OCI-M2 (cell line): Measurements from ENCODE around the gene NFXL1.

Source experiments
- DNase-seq: peaks from one replicate; lab custom pipeline; 2025; ENCODE audit not compliant: unreplicated experiment; lab: John Stamatoyannopoulos, UW

NFXL1 gene

DNA sequence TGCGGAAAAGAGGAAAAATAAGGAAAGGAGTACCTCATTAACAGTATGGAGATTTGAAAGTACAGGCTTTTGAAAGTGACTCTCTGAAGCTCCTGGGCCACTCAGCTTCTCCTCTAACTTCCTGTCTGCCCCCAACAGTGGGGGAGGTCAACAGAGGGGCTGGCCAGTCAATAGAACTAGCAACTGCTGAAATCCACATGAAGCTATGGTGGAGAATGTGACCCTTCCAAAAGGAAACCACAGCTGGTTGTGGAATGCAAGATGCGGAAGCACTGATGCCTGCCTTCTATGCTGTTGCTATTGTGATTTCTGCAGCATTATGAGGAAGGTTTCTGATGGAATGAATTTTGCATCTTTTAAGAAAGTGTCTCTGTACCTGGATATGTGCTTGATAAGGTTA lies 78.9 kb downstream of the NFXL1 start:
- DNase-seq = no peak

DNA sequence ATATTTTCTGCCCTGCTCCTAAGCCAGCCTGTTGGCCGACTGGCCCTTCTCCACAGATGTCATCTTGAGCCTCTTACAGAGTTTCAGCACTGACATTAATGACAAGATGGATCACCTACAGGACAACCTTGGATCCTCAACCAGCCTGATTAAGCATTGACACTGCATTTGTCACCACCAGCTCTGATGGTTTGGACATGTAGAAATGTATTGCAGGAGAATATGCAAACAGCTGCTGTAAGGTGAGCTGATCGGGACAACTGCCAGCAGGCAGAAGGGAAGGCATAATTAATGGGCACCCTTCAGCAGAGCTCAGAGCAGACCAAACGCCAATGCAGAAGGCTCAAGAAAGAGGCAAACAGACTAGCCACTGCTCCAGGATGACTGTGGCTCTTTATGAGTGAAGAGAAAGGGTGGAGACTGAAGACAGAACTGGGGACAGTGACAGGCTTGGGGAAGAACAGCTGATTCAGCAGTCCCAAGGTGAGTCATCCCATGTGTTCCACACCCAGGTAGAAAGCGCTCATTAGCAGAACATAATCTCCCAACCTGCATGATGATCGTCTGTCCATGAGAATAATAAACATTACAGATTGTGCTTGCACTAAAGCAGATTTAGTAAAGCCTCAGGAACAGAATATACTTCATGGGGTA lies 83.2 kb downstream of the NFXL1 start:
- no peak for DNase-seq

DNA sequence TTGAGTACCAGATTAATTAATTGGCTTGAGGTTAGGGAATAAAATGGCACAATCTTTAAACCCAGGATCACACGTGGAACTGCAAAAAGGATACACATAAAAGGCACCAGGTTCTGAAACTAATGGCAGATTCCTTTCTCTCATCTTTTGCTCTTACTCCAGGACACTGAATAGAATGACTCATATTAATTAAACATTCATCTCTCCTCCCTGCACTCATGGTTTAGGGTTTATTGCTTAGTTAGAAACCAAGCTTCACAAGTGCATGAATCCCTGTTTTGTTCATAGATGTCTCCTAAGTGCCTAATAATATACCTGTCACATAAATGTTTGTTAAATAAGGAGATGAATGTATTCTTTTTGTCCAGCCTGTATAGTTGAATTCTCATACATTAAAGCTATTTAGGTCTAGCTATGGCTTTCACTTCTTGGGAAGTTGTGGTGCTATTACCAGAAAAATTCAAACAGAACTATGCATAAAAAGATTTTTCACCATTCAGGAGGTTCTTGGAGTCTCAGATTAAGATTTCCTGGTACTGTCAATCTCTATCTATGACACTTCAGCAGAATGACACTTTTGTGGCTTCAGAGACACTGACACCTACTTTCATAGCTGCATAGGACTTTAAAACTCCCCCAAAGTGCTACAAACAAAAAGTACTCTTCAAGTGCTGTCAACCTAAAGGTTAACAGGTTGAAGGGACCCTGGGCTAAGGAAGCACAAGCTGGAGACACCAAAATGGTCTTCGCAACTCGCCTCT lies 83.9 kb downstream of the NFXL1 start:
- DNase-seq = no peak

DNA sequence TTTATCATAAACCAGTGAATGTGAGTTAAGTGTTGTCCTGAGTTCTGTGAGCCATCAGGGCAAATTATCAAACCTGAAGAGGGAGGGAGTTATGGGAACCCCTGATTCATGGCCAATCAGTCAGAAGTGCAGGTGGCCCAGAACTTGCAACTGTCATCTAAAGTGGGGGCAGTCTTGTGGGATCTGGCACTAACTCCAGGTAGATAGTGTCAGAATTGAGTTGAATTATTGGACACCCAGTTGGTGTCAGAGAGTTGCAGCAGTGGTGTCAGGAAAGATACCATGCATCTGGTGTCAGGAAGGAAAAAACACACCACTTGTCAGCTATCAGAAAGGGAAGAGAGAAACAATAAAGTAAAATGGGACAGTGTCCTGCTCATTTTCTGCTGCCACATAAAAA lies 84.9 kb downstream of the NFXL1 start:
- no peak for DNase-seq

DNA sequence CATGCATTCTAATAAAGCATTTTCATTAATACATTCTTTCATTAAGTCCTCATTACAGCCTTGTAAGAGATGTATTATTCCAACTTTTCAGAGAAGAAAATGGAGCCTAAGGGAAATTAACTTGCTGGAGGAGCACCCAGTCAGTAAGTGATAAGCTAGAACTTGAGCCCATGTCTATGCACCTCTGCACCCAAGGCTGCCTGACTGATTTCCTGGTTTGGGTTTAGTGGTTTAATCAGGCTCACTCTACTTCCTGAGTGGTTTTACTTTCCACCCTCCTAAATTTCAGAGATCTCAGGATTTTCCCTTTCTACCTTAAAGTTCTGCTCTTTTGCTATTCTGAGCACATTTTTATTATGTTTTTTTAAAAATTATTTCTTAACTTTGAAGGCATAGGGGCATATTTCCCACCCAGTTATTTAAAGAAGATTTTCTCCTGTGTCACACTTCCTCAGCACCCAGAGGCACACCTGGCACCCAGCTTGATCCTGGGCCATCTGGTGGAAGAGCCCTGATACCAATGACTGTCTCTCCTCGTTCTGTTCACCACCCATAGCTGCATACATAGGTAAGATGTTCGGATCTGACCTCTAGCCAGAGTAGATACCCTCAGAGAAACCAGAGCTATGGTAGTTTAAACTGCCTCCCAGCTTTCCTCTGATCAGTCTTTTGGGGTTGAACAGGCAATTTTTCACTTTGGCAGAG lies 86.9 kb downstream of the NFXL1 start:
- DNase-seq = no peak

DNA sequence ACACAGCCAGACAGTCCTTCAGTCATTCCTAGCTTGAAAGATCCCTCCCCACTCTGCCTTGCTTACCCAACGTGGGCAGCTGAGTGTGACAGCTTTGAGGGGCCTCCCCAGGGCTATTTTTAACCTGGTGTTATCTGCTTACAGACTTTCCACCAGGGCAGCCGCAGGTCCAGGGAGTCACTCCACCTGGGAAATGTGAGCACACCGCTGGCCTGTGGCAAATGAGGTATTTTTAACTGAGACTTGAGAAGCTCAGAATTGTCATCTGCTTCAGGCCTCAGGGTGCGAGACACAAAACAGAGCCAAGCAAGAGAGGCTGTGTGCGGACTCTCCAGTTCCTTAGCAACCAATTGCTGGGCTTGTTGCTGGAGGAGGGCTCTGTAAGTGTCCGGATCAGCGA lies 89.5 kb downstream of the NFXL1 start:
- DNase-seq = no peak

DNA sequence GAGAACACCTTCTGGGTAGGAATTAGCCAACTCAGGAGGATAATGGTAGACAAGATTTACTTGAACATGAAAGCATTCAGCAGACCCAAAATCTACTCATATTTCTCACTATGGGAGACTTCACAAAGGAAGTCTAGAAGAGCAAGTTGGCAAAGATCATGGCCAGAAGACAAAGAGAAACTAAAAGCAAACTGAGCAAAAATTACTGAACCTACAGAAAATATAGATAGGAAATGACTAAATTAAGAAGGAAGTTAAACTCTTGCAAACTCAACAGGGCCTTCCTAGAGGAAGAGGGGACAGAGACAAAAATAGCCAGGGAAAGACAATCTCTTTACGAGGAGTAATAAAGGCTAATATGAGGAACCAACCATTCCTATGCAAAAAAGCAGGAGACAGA lies 95.2 kb downstream of the NFXL1 start:
- no peak for DNase-seq

DNA sequence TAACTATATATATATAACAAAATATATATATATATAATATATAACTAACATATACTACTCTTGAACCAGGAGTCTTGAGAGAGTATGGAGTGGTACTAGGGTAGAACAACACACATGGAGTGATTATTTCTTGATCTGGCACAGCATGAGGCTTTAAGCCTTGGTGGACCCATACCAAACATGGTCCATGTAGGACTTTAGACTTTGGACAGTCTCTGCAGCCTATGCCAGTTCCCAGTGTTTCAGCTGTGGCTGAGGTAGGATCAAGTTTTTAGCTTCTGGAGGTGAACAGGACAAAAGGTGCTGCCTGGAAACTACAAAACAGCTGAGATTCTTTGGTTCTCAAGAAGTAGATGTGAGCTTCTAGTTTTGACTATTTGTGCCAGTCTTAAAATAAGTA lies 97.1 kb downstream of the NFXL1 start:
- no peak for DNase-seq

DNA sequence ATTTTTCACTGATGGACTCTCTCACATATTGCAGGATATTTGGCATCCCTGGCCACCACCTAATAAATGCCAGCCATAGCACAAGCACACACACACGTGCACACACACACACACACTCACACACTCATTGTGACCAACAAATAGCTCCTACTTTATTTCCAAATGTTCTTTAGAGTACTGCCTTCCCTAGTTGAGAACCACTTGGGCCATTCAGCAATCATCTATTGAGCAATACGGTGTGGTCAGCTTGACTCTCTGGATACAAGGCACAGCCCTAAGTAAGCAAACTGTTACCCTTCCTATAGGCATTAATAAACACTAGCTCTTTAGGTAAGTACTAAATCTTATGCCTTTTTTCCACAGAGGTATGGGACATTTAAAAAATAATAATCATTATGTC lies 97.6 kb downstream of the NFXL1 start:
- DNase-seq = no peak

DNA sequence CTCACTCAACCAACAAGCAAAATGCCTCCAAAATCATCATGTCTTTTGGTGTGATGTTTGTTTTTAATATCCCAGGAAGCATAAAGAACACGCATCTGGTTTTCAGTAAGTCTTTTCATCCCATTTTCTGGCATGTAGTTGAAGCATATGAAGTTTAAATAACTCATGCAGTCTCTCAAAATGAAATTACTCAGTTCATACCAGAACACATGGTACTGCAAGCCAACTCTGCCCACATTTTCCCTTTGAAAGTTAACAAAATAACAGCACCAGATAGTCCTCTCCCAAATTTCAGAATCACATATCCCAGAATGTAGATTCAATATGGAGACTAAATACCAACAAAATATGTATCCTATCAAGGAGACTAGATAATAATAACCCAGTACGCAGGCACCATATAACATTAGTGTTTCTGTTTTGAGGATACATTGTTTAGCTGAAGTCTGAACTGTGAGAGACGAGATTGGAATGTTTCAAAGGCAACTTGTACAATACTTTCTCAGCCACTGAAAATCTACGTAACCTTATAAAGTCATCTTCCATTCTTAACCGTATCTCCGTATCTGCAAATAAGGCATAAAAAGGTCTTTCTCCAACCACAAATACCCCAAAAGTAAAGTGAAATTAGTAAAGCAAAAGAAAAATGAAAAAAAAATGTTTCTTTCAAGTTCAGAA lies 99.6 kb downstream of the NFXL1 start:
- no peak for DNase-seq

DNA sequence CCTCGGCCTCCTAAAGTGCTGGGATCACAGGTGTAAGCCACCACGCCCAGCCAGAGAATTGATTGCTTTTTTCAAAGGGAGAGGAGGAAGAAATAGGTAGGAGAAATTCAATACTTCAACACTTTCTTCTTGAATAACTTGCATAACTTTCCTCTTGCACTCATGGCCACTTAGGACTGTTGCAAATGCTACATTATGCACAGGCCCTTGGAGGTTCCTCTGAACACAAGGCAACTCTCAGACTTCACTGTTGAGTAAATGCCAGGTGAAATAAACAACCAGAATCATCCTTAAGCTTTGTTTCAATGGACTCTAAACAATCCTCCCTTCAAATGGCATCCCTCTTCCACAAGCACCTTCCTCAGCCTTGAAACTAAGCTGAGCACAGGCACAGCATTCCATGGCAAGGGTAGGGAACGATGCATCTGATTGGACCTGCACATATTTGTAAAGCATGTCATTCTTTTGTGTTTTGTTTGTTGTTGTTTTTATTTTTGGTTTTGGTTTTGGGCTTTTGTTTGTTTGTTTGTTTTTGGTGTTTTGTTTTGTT lies 104.7 kb downstream of the NFXL1 start:
- DNase-seq = no peak

DNA sequence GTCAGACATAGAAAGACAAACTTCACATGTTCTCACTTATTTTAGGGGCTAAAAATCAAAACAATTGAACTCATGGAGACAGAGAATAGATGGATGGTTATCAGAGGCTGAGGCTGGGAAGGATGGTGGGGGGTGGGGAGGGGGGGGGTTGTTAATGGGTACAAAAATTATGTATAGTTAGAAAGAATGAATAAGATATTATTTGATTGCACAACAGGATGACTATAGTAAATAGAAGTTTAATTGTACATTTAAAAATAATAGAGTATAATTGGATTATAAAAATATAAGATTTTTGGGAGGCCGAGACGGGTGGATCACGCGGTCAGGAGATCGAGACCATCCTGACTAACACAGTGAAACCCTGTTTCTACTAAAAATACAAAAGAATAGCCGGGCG lies 109.8 kb downstream of the NFXL1 start:
- no peak for DNase-seq

DNA sequence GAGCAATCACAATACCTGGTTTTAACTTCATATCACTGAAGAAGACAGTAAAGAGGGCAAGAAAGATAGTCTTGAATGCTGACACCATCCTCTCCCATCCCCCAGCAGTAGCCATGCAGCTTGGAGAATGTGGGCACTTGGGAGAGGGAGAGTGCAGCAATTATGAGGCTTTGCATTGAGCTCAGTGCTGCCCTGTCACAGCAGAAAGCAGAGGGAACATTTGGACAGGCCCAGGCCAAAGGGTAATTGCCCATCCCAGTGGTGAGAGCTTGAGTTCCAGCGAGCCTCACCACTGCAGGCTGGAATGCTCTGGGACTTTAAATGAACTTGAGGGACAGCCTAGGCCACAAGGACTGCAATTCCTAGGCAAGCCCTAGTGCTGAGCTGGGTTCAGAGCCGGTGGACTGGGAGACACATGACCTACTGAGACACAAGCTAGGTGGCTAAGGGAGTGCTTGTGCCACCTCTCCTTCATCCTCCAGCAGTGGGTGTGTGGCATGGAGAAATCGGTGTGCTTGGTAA lies 112.8 kb downstream of the NFXL1 start:
- no peak for DNase-seq

DNA sequence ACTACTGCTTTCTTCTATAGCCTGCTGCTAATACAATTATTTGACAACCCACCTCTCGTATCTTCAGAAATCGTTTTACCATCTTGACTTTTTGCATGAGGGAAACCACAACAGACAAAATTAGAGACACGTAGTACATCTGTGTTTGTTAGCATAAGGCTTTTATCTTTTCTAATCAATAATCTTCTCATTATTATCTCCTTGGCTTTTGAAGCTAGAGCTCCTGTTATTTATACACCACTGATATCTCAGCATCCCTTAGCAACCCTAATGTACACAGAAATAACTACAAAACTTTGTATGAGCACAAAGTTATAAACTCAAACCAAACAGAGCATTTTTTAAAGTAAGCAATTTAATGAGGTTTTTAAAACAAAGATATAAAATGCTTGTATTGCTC lies 116.2 kb downstream of the NFXL1 start:
- no peak for DNase-seq
